NCI-H1694 treated with DMSO at 0.1 percent for 48 hours (cell line): Measurements from ENCODE around the gene DEPDC1.
"Not testable (repeated sequence)": the region's sequence is repeated elsewhere in the genome, so short reads cannot be mapped to it uniquely, and the experiment has no call there.

ENCODE experiments used
- DNase-seq: peaks from one replicate; lab custom pipeline; 2025; lab: John Stamatoyannopoulos, UW

The DEPDC1 gene

GRCh38 chr1:68496680-68497357 lies at the start of gene DEPDC1:
DEPDC1 (minus strand) TSS chr1:68497082; CDS start chr1:68496999, 83 bp downstream.
- DNase-seq = peak; percentile 84

- DNase-seq = no peak
These were observed 47.8 kb upstream of the DEPDC1 start for GRCh38 chr1:68544651-68545050.

GRCh38 chr1:68542586-68542985 lies 45.7 kb upstream of the DEPDC1 start:
- DNase-seq = no peak

GRCh38 chr1:68538941-68539340 lies 42.1 kb upstream of the DEPDC1 start:
- no peak for DNase-seq

- DNase-seq = no peak
These were observed 31.4 kb upstream of the DEPDC1 start for GRCh38 chr1:68528243-68528642.

- DNase-seq = no peak
These were observed 28.9 kb upstream of the DEPDC1 start for GRCh38 chr1:68525781-68526180.

- no peak for DNase-seq
These were observed 24.4 kb upstream of the DEPDC1 start for GRCh38 chr1:68521286-68521685.

GRCh38 chr1:68516066-68516465 lies 19.2 kb upstream of the DEPDC1 start:
- DNase-seq = no peak

GRCh38 chr1:68511254-68511653 lies 14.4 kb upstream of the DEPDC1 start:
- no peak for DNase-seq

- no peak for DNase-seq
These were observed 9.5 kb upstream of the DEPDC1 start for GRCh38 chr1:68506386-68506785.

GRCh38 chr1:68503085-68503484 lies 6.2 kb upstream of the DEPDC1 start:
- no peak for DNase-seq

GRCh38 chr1:68497358-68497698 lies 446 bp upstream of the DEPDC1 start:
- DNase-seq = no peak

- peak; percentile 67 for DNase-seq
These were observed 758 bp downstream of the DEPDC1 start for GRCh38 chr1:68495968-68496679.

GRCh38 chr1:68495532-68495931 lies 1.4 kb downstream of the DEPDC1 start:
- no peak for DNase-seq

- no peak for DNase-seq
These were observed 3.7 kb downstream of the DEPDC1 start for GRCh38 chr1:68493193-68493592.

- DNase-seq = not testable (repeated sequence)
These were observed 4.6 kb downstream of the DEPDC1 start for GRCh38 chr1:68492255-68492654.

- DNase-seq = no peak
These were observed 6.7 kb downstream of the DEPDC1 start for GRCh38 chr1:68490046-68490651.

- no peak for DNase-seq
These were observed 11.4 kb downstream of the DEPDC1 start for GRCh38 chr1:68485431-68486022.

- no peak for DNase-seq
These were observed 12.3 kb downstream of the DEPDC1 start for GRCh38 chr1:68484618-68485017.

GRCh38 chr1:68481041-68481440 lies 15.8 kb downstream of the DEPDC1 start:
- no peak for DNase-seq

GRCh38 chr1:68479501-68479900 lies 17.4 kb downstream of the DEPDC1 start:
- DNase-seq = no peak

- DNase-seq = no peak
These were observed 18.2 kb downstream of the DEPDC1 start for GRCh38 chr1:68478662-68479061.

GRCh38 chr1:68476626-68477025 lies 20.3 kb downstream of the DEPDC1 start:
- not testable (repeated sequence) for DNase-seq
